Measurements from ENCODE around the gene SLC18A3. TPM values are rescaled to one million over a fixed set of nuclear protein-coding genes. Genes with fewer than 3 reads are reported as not detected.

Gene SLC18A3
- total RNA-seq, 1 donor from 2014 or later = not detected

DNA sequence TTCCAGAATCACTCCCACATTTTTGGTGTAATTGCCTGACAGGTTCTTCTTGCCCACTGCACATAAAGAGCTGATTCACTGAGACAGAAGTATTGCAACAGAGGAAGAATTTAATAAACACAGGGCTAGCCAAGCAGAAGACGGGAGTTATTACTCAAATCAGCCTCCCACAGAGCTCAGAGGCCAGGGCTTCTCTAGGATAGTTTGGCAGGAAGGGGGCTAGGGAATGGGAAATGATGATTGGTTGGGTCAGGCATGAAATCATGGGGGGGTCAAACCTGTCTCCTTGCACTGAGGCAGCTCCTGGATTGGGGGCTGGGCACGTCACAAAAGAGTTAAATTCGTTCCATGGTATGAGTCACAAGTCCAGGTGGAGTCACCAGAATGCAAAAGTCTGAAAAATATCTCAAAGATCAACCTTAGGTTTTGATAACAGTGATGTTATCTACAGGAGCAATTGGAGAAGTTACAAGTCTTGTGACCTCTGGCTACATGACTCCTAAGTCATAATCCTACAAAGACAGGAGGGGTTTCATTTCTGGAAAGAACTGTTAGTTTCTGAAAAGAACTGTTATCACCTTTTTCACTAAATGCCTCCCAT lies 41.0 kb upstream of the SLC18A3 start:
- Histone ChIP-seq H3K27me3 (ENCODE audit: control insufficient read depth, insufficient read depth, low read length) (peaks cover 2% of the 10 kb centered on the region), H3K36me3 (ENCODE audit: control insufficient read depth, insufficient read depth, low read length) (no peaks in the 10 kb centered on the region), H3K4me3 (ENCODE audit: low read depth, low read length) (no peak overlapping the region)
- no peak for DNase-seq (ENCODE audit: low read depth)
- TF ChIP-seq, protein P1, sequence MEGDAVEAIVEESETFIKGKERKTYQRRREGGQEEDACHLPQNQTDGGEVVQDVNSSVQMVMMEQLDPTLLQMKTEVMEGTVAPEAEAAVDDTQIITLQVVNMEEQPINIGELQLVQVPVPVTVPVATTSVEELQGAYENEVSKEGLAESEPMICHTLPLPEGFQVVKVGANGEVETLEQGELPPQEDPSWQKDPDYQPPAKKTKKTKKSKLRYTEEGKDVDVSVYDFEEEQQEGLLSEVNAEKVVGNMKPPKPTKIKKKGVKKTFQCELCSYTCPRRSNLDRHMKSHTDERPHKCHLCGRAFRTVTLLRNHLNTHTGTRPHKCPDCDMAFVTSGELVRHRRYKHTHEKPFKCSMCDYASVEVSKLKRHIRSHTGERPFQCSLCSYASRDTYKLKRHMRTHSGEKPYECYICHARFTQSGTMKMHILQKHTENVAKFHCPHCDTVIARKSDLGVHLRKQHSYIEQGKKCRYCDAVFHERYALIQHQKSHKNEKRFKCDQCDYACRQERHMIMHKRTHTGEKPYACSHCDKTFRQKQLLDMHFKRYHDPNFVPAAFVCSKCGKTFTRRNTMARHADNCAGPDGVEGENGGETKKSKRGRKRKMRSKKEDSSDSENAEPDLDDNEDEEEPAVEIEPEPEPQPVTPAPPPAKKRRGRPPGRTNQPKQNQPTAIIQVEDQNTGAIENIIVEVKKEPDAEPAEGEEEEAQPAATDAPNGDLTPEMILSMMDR (IDR thresholded peaks at IDR 0.05; ENCODE audit: insufficient read depth, low read length, poor library complexity, severe bottlenecking) = no peak

DNA sequence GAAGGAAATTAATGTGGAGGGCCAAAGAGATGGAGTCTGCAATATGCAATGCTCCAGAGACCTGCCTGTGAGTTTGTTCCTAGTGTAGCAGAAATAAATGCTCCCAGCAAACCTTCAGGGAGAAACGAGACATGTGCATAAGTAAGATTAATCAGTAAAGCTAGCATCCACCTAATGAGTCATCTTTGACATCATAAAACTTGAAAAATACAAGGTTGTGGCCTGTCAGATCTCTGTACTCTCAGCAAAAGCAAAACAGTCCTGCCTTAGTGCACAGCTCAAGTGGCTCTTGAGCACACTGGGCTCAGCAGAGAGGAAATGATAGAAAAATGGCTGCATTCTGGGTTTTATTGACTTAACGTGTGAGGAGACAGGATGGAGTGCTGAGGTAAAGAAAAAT lies 38.7 kb upstream of the SLC18A3 start:
- Histone ChIP-seq H3K27me3 (ENCODE audit: control insufficient read depth, insufficient read depth, low read length) (peaks cover 2% of the 10 kb centered on the region), H3K4me3 (ENCODE audit: low read depth, low read length) (no peak overlapping the region), H3K36me3 (ENCODE audit: control insufficient read depth, insufficient read depth, low read length) (no peaks in the 10 kb centered on the region)
- TF ChIP-seq, protein P1 (IDR thresholded peaks at IDR 0.05; ENCODE audit: insufficient read depth, low read length, poor library complexity, severe bottlenecking) = no peak
- no peak for DNase-seq (ENCODE audit: low read depth)

DNA sequence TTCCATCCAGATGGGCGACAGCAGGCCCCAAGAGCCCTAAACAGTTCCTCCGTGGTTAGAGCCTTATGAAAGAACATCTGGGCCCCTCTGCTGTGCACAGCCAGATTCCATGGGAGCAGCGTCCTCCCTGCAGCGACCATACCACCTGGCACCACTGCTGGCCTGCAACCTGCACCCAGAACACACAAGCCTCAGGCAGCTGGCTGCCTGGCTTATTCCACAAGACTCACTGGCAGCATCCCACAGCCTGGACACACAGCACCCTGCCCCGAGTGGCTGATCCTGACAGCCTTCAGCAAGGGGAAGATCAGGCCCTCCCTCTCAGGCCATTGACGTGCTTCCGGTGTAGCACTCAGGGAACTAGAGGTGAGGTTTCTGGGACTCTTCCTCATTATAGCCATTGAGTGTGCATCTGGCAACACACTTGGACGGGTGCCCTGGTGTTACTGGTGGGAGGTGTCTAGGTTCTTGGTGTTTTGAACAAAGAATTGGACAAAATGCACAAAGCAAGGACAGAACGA lies 37.5 kb upstream of the SLC18A3 start:
- TF ChIP-seq, protein P1 (IDR thresholded peaks at IDR 0.05; ENCODE audit: insufficient read depth, low read length, poor library complexity, severe bottlenecking) = no peak
- Histone ChIP-seq H3K4me3 (ENCODE audit: low read depth, low read length) (no peak overlapping the region), H3K27me3 (ENCODE audit: control insufficient read depth, insufficient read depth, low read length) (peaks cover 2% of the 10 kb centered on the region), H3K36me3 (ENCODE audit: control insufficient read depth, insufficient read depth, low read length) (no peaks in the 10 kb centered on the region)
- DNase-seq (ENCODE audit: low read depth) = no peak

DNA sequence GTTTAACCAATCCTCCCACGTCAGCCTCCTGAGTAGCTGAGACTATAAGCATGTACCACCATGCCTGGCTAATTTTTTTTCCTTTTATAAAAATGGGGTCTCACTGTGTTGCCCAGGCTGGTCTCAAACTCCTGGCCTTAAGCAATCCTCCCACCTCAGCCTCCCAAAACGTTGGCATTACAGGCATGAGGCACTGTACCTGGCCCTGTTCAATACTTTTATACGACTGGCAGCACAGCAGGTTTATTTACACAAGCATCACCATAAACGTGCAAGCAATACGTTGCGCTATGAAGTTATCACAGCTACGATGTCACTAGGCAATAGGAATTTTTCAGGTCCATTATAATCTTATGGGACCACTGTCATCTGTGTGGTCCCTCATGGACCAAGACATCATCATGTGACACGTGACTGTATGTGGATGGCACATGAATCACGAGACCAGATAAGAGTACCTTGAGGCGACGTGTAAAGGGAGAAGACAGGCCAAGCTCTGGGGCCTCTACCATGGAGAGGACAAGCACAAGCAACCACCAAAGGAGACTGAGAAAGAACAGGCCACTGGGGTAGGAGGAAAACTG lies 34.5 kb upstream of the SLC18A3 start:
- no peaks in the 10 kb centered on the region for H3K27me3 ChIP-seq (ENCODE audit: control insufficient read depth, insufficient read depth, low read length)
- no peaks in the 10 kb centered on the region for H3K36me3 ChIP-seq (ENCODE audit: control insufficient read depth, insufficient read depth, low read length)
- TF ChIP-seq, protein P1 (IDR thresholded peaks at IDR 0.05; ENCODE audit: insufficient read depth, low read length, poor library complexity, severe bottlenecking) = no peak
- DNase-seq (ENCODE audit: low read depth) = no peak
- no peak overlapping the region for H3K4me3 ChIP-seq (ENCODE audit: low read depth, low read length)

DNA sequence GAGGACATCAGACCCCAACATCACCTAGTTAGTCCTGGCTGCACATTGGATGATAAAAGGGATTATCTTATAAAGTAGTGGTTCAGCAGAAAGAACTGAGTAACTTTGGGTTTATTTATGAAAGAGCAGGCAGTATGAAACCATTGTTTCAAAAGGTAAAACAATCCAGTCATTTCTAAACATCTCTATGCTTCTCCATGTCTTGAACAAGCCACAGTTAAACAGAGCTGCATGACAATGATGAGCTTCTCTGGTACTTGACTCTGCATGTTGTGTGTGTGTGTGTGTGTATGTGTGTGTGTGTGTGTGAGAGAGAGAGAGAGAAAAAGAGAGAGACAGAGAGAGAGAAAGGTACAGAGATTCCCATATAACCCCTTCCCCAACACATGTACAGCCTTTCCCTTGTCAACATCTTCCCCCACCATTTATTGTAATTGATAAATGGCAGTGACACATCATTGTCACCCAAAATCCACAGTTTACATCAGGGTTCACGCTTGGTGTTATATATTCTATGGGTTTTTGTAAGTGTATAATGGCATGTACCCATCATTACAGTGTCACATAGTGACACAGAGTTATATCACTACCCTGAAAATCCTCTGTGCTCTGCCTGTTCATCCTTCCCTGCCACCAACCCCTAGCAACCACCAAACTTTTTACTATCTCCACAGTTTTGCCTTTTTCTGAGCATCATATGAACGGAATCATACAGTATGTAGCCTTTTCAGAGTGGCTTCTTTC lies 32.8 kb upstream of the SLC18A3 start:
- Histone ChIP-seq H3K27me3 (ENCODE audit: control insufficient read depth, insufficient read depth, low read length) (no peaks in the 10 kb centered on the region), H3K36me3 (ENCODE audit: control insufficient read depth, insufficient read depth, low read length) (no peaks in the 10 kb centered on the region), H3K4me3 (ENCODE audit: low read depth, low read length) (no peak overlapping the region)
- TF ChIP-seq, protein P1 (IDR thresholded peaks at IDR 0.05; ENCODE audit: insufficient read depth, low read length, poor library complexity, severe bottlenecking) = no peak
- no peak for DNase-seq (ENCODE audit: low read depth)
